ENCODE results near the gene G3BP2.
"Not testable (repeated sequence)": the region's sequence is repeated elsewhere in the genome, so short reads cannot be mapped to it uniquely, and the experiment has no call there.

Gene G3BP2

DNA sequence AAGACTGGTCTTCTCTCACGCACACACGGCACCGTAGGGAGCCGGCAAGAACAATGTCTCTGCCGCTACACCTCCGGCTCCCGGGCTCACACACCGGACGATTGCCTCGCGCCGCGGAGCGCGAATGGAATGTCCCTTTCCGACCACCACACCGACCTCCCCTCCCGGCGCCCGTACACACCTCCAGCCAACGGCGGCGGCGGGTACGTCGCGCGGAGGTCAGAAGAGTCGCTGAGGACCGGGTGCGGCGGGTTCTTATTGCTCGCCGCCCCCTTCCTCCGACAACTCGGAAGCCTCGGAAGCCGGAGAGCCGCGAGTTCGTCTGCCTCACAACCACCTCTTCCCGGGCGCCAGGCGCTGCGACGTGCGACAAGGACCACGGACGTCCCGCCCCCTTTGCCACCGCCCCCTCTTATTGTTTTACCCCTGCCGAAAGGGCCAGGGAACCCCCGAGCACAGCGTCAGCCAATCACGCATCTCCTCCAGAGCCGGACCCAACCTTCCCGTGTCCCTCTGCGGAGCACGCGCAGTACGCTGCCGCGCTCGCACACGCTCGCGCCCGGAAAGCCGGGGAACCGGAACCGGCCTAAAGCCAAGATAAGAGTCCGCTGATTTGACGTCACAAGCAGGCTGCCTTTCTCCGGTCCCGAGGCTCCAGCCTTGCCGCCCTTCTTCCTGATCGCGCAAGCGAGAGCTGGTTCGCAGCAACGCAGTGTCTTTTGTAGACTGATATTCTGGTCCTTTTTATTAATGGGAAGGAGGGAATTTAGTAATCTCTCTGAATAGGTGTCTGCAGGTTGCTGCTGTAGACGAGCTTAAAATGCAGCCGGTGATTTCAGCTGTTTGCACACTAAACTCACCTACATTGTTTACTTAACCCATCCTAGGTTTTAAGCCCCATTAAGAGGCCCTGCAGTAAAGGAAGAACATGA, at the start of gene G3BP2:
TSS of gene G3BP2 (minus strand) at position 385 of the 932 bp plus-strand sequence. CDS start 11,386 bp downstream, outside the sequence.
- peak; percentile 99 for DNase-seq

DNA sequence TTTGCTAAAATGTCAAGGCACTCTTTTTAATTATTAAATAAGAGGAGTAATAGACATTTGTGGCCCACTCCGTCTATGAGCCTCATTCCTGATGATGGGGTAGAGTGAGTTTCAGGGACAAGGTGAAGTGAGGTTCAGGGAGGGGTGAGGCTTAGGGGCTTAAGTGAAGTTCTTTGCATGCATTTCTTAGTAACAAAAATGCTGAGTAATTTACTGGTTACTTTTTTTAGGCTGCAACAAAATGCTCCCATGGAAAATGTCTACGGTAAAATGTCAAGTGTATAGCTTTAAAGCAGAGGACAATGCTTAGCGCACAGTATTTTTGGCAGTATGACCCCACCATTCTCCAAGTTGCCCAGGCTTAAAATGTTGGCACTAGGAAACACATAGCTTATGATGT, 49.2 kb upstream of the G3BP2 start:
- no peak for DNase-seq

DNA sequence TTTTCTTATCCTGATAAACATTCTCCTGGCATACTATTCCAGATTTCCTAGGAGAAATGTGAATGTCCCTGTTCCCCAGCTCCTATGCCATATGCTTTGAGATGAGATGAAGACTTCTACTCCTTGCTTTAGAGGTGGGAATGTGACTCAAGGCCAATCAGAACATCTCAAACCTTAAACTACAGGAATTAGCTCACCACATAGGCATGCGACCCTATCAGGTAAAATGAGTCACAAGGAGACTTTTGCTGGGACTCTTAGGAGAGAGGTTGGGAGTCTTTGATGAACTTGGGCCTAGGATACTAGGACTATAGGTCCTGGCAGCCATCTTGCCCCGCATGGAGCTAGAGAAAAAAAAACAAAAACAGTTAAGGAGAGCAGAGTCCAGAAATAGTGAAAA, 45.3 kb upstream of the G3BP2 start:
- no peak for DNase-seq

DNA sequence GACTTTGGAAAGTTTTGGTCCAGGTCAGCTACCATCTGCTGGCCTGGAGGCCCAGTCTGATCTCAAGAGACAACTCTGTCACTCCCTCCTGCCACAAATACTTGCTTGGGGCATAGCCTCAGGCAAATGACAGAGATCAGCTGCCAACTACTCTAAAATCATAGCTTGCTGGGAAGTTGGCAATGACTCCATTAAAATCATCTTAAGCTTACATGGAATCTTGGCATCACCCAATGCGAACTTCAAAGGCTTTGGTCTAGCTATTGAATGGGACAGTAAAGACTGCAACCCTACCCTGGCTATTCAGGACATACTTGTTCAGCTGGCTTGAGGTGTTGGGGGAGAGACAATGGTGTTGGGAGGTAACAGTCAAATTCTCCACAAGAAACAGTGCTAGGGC, 44.2 kb upstream of the G3BP2 start:
- no peak for DNase-seq

DNA sequence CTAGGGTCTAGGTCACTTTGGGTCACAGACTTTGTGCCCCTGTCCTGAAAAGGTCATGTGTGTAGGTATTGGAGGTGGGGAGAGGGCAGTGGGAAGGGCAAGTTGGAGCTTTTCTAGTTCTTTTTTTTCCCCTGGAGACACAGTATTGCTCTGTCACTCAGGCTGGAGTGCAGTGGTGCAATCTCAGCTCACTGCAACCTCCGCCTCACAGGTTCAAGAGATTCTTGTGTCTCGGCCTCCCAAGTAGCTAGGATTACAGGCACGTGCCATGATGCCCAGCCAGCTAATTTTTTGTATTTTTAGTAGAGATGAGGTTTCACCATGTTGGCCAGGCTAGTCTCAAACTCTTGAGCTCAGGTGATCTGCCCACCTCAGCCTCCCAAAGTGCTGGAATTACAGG, 42.8 kb upstream of the G3BP2 start:
- not testable (repeated sequence) for DNase-seq

DNA sequence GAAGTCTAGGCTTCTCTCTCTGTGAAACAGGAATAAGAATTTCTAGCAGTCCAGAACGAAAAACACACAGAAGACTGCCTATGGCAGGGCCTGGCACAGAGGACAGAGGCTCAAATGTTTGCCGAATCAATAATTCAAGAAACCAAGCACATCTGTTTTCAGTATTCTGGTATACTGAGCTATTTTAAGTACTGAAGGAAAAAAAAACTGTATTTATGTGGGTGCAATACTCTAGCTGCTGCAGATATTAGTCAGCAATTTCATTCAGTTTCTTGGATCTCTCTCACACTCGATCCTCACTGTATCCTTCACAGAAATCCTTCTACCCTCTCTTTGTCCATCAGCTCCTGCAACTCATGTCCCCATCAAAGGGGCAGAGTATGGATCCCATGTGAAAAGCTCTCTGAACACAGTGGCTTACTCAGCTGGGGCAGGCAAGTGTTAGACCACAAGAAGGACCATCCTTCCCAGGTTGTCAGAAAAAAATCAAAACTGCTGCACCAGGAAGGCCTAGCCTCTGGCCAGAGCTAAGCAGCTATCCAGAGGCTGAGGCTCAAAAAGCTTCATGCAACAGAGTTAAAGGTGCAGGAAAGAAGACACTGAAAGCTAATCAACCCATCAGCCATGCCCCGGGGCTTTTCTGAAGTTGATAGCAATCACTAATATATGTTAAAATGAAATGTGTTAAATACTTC, 42.0 kb upstream of the G3BP2 start:
- no peak for DNase-seq

DNA sequence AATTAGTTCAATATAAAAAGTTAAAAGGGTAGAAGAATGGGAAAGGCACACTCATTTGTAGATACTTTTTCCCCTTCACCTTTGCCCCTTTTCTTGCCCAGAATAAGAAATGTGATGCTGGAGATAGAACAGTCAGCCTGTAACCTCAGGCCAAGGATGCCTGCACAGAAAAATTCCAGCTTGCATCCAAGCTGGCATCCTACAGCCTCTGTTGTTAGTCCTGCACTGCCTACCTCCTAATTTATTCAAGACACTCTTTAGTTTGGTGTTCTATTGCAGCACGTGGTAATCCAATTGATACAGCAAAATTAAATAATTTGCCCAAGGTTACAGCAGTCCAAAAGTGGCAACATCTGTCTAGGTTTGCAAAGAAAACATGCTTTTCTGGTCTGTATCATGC, 41.5 kb upstream of the G3BP2 start:
- DNase-seq, result no peak

DNA sequence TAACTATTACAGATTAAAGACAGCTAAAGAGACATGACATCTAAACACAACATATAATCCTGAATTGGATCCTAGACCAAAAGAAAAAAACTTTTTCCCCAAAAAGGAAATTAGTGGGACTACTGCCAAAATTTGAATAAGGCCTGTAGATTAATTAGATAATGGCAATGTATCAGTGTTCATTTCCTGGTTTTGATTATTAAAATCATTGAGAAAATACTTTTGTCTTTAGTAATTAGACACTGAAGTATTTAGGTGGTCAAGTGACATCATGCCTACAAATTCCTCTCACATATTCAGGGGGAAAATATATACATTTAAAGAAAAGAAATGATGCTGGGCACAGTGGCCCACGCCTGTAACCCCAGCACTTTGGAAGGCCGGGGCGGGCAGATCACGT, 40.8 kb upstream of the G3BP2 start:
- DNase-seq, result no peak

DNA sequence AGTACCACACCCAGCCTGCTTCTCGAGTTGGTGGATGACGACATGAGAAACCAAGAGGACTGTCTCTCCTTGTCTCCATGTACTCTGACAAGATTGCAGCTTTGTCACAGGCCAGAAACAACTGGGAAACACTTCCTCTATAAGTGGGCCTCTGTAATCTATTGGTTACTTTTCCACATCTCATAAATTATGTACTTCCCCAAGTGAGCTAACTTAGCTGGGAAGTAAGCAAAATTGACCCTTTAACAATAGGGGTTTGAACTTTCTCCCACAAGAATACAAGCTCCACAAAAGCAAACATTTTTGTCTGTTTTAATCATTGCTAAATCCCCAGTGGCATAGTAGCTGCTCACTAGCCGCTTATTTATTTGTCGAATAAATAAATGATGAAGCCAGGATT, 37.0 kb upstream of the G3BP2 start:
- no peak for DNase-seq

DNA sequence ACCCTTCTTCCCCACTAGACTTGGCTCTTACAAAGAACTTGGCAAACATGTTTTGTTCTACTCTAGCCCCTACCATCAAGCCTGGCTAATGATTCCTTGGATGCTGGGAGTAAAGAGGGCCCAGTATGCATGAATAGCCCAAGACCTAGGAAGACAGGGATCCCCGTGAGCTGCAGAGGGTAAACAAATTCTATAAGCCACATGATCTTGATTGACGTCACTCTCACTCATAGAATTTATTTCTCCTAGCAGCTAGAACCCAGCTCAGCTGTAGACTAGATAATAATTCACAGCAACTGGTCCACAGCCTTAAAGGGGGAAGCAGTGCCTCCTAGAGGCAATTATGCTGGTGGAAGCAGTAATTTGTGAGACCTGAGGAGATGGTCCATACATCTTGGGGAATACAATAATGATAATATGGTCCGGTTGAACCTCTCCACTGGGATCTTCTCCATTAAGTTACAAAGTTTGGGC, 35.0 kb upstream of the G3BP2 start:
- peak; percentile 74 for DNase-seq

DNA sequence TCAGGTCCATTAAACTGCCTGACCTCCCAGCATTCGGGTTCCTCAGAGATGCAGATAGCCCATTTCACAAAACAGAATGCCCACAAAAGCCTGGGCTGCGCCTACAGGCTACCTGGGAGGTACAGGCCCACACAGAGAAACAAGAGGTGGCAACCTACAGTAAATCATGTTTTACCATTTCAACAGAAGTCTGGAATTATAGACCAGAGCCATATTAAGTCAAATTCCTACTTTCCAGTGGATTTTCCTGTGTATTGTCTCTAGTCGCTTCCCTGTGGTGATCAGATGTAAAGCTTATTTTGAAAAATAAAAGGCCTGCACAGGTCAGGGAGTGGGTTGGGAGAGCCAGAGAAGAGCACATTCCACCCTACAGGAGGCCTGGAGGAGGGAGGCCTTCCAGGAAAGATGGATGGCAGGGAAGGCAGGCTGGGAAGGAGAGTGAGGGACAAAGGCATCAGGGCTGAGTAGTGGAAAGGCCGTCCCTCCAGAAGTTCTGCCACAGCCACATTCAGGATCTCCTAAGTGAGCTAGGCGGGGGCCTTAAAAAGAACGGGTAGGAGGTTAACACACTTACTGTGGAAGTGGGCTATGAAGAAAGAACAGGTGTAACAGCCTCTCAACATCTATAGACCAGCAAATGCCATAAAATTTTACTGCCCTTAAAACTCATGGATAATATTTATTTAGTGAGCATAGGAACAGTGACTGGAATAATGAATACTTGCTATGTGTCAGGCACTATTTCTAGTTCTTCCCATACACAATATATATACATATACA, 32.2 kb upstream of the G3BP2 start:
- no peak for DNase-seq

DNA sequence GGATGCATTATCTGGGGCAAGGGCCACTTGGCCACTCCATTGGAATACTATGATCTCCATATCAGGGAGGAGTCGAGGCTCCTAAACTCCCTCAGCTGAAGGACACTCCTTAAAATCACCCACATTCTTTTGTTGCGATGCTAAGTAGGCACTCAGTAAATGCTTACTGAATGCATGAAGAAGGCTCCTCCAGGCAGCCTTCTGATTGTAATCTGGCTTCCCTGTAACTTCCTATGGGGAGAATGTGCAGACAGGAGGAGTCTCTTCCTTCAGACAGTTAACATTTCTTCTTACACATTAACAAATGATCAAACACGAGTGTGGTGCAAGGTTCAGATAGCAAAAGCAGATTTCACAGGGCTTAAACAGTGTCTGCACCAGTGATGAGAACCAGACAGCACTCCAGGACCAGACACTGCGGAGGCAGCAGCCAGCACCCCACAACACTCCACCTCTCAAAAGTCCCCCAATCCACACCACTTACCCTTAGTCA, 29.8 kb upstream of the G3BP2 start:
- no peak for DNase-seq

DNA sequence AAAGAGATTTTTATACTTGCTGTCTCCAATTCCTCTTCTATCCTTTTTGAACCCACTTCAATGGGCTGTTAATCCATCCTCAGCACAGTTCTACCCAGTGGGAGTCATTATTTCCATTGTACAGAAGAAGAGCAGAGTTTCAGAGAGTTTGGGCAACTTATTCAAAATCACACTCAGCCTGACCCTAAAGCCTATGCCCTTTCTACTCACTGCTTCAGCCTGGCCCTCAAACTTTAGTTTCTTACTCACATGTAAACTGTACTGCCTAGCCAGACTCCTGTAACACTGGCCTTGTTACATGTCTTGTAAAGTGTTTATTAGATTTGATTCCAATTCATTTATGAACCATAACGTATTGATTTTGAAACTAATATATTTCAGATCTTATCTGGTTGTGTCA, 26.1 kb upstream of the G3BP2 start:
- no peak for DNase-seq

DNA sequence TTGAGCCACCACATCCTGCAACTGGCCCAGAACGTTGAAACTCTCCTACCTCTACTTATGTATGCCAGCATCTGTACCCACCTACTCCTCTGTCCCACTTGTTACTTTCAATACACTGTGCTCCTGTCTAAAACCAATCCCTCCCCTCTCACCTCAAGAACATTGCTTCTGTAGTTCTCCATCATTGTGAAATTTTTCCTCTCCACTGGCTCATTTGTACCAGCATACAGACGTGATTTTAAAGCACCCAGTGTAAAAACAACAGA, 25.7 kb upstream of the G3BP2 start:
- DNase-seq, result no peak

DNA sequence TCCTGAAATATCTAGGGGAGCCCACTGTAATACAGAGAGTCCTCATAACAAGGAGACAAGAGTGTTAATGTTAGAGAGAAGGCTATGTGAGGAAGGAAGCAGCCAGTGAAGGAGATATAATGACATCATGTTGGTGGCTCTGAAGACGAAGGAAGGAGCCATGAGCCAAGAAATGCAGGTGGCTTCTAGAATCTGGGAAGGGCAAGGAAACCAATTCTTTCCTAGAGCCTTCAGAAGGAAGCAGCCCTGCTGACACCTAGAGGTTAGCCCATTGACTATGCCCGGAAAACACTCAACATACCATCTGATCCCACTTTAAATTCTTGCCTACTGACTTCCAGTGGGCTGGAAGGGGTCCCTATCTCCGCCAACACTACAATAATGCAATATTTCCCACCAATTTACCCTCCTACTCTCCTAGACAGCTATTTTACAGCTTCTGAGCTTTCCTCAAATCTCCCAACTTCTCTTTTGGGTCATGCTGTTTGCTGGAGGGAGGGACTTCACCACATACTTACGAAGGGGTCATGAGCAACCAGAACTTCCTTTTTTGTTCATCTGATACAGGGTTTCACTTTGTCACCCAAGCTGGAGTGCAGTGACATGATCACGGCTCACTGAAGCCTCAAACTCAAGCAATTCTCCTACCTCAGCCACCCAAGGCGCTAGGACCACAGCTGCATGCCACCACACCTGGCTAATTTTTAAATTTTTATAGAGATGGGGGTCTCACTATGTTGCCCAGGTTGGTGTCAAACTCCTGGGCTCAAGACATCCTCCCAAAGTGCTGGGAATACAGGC, 25.2 kb upstream of the G3BP2 start:
- DNase-seq, result peak; percentile 41

DNA sequence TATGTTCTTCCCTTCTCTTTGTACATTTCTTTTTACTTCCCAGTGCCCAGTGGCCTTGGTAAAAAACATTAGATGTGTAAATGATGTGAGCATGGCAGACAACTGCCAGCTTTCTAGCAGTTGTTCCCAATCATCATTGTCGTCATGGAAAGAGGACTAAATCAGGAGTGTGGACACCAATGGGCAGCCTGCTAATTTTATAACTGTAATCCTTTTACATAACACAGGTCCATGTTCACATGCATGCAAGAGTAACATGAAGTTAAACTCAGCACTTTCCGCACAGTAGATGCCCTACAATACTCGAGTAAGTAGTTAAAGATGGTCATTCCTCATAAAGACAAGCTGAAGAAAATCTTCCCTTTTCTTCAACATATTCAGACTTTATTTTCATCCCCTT, 23.4 kb upstream of the G3BP2 start:
- no peak for DNase-seq

DNA sequence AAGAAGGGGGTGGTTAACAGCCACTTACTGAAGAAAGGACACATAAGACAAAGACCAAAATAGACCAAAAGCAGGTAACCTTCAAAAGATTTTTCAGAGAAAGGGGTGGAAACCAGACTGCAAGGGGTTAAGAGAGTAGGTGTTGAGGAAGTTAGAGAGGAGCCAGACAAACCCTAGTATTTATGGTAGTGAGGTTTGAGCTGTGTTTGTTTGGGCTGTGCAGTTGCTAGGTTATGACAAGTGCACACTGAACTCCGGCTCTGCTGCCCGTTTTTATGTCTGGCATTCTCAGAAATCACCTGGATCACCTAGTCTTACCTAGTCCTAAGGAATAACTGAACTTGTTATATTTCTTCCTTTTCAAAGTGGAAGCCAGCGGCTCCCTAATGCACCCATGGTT, 22.9 kb upstream of the G3BP2 start:
- peak; percentile 54 for DNase-seq

DNA sequence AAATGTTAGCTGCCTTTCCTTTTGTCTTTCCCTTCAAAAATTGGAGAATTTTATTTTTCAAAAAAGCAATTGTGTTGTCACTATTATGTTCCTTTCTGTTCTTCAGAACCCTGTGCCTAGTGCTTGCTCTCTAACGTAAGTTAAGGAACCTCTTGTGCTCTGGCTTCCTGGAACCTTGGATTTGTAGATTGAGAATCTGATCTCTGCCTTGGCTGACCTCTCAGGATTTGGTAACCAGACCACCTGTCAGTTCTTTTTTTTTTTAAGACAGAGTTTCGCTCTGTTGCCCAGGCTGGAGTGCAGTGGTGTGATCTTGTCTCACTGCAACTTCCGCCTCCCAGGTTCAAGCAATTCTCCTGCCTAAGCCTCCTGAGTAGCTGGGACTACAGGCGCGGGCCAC, 18.9 kb upstream of the G3BP2 start:
- DNase-seq, result not testable (repeated sequence)

DNA sequence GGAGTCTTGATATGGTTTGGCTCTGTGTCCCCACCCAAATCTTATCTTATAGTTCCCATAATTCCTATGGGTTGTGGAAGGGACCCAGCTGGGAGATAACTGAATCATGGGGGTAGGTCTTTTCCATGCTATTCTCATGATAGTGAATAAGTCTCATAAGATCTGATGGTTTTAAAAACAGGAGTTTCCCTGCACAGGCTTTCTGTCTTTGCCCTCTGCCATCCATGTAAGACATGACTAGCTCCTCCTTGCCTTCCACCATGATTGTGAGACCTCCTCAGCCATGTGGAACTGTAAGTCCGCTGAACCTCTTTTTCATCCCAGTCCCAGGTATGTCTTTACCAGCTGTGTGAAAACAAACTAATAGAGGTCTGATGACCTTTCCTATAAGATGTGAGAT, 13.9 kb upstream of the G3BP2 start:
- DNase-seq, result not testable (repeated sequence)

DNA sequence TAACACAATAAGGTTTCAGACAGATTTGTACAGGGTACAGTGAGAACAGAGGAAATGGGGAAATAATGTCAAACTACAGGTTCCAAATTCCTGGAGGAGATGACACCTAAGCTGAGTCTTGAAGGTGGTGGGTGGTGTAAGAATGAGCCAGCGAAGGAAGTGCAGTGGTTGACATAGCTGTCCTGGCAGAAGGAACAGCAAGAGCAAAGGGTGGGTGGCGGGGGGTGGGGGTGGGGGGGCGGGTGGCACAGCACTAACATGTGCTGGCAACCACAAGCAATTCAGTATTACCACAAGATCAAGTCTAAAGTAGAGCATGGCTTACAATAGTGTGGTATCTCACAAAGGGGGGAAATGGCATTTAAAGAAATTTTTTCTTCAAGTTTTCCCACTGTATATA, 13.1 kb upstream of the G3BP2 start:
- DNase-seq, result peak; percentile 45

DNA sequence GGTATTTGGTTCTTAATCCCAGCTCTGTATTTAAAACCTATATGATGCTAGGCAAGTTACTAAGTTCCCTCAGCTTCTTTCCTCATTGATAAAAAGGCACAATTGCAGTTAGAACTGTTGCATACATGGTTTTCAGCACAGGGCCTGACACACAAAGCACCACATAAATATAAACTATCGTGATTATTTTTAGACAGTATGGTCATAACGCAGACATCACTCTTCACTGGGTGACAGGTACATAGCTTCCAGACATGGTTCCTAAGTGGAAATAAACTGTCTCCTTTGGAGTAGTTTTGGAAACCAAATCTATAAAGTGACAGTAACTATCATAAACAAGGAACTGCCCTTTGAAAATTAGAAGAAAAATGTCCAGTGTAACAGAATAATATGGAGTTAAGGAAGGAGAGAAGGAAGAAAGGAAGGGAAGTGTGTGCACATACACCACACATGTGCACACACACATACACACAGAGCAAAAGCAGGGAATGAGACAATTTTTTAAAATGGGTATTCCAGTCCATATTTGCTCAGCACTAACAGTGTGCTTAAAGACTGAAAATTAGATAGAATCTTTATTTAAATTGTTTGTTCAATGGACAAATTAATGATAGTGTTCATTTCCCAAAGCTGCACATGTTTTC, 12.5 kb upstream of the G3BP2 start:
- DNase-seq, result no peak
